ENCODE data around the gene MARS1.
"Not testable (repeated sequence)": the region's sequence is repeated elsewhere in the genome, so short reads cannot be mapped to it uniquely, and the experiment has no call there.

The MARS1 gene

DNA sequence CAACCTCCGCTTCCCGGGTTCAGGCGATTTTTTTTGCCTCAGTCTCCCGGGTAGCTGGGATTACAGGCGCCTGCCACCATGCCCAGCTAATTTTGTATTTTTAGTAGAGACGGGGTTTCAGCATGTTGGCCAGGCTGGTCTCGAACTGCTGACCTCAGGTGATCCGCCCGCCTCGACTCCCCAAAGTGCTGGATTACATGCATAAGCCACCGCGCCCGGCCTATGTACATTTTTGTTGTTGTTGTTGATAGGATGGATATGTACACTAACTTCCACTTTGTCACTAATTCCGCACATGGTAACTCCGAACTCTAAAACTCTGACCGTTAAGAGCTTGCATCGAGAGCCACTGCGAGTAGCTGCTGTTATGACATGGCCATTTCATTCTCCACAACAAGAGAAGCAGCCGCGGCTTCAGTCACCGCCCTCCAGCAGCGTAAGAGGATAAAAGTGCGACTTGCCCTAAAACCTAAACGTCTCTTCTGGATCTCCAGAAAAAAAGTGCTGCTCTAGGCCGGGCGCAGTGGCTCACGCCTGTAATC is 742 bp upstream of the MARS1 start:
- DNase-seq (ENCODE audit: insufficient read length, low spot score): no peak
- TF ChIP-seq PAX5 (IDR thresholded peaks at IDR 0.05; ENCODE audit: insufficient read depth, low read length, severe bottlenecking): no peak
- TF ChIP-seq SPI1 (IDR thresholded peaks at IDR 0.05; ENCODE audit: low read depth, low read length): no peak
- TF ChIP-seq TAF1 (IDR thresholded peaks at IDR 0.05; ENCODE audit: low read depth, low read length): no peak
- no peak for TF ChIP-seq POLR2A (IDR thresholded peaks at IDR 0.05; ENCODE audit: low read depth, low read length)
- no peak for TF ChIP-seq POU2F2 (IDR thresholded peaks at IDR 0.05; ENCODE audit: low read depth, low read length)
- TF ChIP-seq POLR2AphosphoS5 (IDR thresholded peaks at IDR 0.05; ENCODE audit: low read depth, low read length): no peak
- peak; percentile 5 for FAIRE-seq

DNA sequence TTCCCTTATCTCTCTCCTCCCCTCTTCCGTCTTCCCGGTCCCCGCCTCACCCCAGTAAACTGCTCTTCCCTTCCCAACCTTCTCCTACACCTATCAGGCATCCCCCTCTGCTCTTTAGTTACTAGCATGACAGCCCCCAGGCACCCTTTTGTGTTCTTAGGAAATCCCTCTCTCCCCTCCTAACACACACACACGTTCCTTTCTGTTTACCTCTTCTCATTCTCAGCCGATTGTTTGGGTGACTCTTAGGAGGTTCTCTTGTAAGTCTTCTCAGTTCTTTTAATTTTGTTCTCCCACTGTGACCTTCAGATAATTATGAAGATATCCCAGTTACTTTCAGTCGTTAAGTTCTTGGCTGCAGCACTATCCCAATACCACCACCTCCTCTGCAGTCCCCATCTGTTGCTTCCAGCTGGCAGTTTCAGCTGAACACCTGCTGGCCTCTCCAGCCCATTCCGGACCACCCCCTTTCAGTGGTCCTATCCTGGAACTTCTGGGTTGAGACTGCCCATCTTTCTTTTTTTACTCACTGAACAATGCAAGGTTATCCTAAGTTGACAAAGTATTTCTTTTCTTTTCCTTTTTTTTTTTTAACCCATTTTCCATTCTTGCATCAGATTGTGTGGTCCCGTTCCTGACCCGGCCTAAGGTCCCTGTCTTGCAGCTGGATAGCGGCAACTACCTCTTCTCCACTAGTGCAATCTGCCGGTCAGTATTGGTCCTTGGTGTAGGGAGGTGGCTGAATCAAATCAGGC is 711 bp downstream of the MARS1 start:
- no peak for FAIRE-seq
- DNase-seq (ENCODE audit: insufficient read length, low spot score): no peak
- TF ChIP-seq POLR2A (IDR thresholded peaks at IDR 0.05; ENCODE audit: low read depth, low read length) (peak; percentile 2; the same call in 1 of the 2 replicates), POLR2AphosphoS5 (IDR thresholded peaks at IDR 0.05; ENCODE audit: low read depth, low read length) (no peak)

DNA sequence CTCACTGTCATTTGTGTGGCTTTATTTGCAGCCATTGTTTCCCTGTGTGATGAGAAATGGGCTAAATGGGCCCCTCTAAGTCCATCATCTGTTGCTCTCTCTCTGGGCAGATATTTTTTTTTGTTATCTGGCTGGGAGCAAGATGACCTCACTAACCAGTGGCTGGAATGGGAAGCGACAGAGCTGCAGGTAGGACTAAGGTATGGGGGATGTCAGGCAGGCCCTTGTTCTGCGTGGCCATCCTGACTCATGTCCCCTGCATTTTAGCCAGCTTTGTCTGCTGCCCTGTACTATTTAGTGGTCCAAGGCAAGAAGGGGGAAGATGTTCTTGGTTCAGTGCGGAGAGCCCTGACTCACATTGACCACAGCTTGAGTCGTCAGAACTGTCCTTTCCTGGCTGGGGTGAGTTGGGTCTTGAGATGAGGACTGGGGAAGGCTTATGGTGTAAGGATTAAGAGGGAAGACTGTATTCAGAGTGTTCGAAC is 1.3 kb downstream of the MARS1 start:
- FAIRE-seq (peak; percentile 41), DNase-seq (ENCODE audit: insufficient read length, low spot score) (no peak)
- TF ChIP-seq SPI1 (IDR thresholded peaks at IDR 0.05; ENCODE audit: low read depth, low read length) (no peak), TAF1 (IDR thresholded peaks at IDR 0.05; ENCODE audit: low read depth, low read length) (no peak), POLR2AphosphoS5 (IDR thresholded peaks at IDR 0.05; ENCODE audit: low read depth, low read length) (no peak), PAX5 (IDR thresholded peaks at IDR 0.05; ENCODE audit: insufficient read depth, low read length, severe bottlenecking) (no peak), POLR2A (IDR thresholded peaks at IDR 0.05; ENCODE audit: low read depth, low read length) (no peak), POU2F2 (IDR thresholded peaks at IDR 0.05; ENCODE audit: low read depth, low read length) (no peak)

DNA sequence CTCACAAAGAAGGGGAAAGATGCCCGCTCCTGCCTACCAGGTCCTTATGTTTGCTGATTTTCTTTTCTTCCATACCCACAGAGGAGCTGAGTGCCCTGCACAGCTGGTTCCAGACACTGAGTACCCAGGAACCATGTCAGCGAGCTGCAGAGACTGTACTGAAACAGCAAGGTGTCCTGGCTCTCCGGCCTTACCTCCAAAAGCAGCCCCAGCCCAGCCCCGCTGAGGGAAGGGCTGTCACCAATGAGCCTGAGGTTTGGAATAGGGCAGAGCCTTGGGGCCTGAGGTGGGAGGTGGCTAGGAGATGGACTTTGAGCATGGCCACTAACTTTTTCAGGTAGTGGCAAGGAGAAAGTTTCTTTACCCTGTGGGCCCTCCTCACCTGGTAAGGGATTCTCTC is 2.3 kb downstream of the MARS1 start:
- DNase-seq (ENCODE audit: insufficient read length, low spot score) (no peak), FAIRE-seq (no peak)
- TF ChIP-seq TAF1 (IDR thresholded peaks at IDR 0.05; ENCODE audit: low read depth, low read length) (no peak), POLR2A (IDR thresholded peaks at IDR 0.05; ENCODE audit: low read depth, low read length) (no peak), SPI1 (IDR thresholded peaks at IDR 0.05; ENCODE audit: low read depth, low read length) (no peak), POLR2AphosphoS5 (IDR thresholded peaks at IDR 0.05; ENCODE audit: low read depth, low read length) (no peak), PAX5 (IDR thresholded peaks at IDR 0.05; ENCODE audit: insufficient read depth, low read length, severe bottlenecking) (no peak), POU2F2 (IDR thresholded peaks at IDR 0.05; ENCODE audit: low read depth, low read length) (no peak)

DNA sequence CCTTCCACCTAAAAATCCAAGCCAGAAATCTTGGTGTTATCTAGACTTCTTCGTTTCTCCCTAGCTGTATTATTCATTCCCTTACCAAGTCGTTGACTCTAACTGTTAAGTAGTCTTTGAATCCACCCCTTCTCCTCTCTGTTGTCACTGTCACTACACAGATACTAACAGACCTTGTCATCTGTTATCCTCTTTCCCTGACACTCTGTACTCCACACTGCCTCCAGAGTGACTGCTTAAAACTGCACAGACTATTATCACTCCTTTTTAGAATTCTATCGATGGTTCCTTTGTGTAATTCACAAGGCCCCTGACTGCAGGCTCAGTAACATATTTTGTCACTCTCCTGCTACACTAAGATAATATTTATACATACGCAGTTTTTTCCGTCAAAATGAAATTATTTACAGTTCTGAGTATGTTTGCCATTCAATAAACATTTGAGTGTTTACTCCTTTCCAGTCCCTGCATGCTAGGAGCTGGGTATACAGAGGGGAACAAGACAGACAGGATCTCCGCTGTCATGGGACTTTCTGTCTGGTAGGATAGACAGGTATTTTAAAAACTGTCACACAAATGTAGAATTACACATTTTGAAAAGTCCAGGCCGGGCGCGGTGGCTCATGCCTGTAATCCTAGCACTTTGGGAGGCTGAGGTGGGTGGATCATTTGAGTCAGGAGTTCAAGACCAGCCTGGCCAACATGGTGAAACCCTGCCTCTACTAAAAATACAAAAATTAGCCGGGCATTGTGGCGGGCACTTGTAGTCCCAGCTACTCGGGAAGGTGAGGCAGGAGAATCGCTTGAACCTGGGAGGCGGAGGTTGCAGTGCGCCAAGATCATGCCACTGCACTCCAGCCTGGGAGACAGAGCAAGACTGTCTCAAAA is 3.8 kb downstream of the MARS1 start:
- DNase-seq (ENCODE audit: insufficient read length, low spot score) (no peak), FAIRE-seq (peak; percentile 28)
- TF ChIP-seq TAF1 (IDR thresholded peaks at IDR 0.05; ENCODE audit: low read depth, low read length) (no peak), POLR2AphosphoS5 (IDR thresholded peaks at IDR 0.05; ENCODE audit: low read depth, low read length) (no peak), POU2F2 (IDR thresholded peaks at IDR 0.05; ENCODE audit: low read depth, low read length) (no peak), POLR2A (IDR thresholded peaks at IDR 0.05; ENCODE audit: low read depth, low read length) (no peak), PAX5 (IDR thresholded peaks at IDR 0.05; ENCODE audit: insufficient read depth, low read length, severe bottlenecking) (no peak), SPI1 (IDR thresholded peaks at IDR 0.05; ENCODE audit: low read depth, low read length) (no peak)

DNA sequence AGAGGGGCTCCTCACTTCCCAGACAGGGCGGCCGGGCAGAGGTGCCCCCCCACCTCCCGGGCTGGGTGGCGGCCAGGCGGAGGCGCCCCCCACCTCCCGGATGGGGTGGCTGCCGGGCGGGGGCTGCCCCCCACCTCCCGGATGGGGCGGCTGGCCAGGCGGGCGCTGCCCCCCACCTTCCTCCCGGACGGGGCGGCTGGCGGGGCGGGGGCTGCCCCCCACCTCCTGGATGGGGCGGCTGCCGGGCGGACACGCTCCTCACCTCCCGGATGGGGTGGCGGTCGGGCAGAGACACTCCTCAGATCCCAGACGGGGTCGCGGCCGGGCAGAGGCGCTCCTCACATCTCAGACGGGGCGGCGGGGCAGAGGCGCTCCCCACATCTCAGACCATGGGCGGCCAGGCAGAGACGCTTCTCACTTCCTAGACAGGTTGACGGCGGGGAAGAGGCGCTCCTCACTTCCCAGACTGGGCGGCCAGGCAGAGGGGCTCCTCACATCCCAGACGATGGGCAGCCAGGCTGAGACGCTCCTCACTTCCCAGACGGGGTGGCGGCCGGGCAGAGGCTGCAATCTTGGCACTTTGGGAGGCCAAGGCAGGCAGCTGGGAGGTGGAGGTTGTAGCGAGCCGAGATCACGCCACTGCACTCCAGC is 7.3 kb downstream of the MARS1 start:
- not testable (repeated sequence) for DNase-seq (ENCODE audit: insufficient read length, low spot score); FAIRE-seq

DNA sequence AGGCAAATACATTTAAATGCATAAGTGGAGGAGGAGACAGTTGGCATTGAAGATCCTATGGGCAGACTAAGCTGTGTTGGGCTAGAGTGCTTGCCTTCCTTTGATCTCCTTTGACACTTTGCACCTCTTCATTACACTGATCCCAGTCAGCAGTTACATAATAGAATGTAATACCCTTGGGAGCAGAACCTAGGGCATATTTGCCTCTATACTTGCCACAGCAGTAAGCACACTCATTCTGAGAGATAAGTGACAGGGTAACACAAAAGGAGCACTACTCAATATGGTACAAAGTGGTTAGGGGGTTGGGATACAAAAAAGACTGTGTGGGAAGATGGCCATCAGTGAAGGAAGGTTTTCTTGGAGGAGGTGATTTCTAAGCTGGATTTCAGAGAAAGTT is 9.0 kb downstream of the MARS1 start:
- DNase-seq (ENCODE audit: insufficient read length, low spot score): no peak
- no peak for FAIRE-seq

DNA sequence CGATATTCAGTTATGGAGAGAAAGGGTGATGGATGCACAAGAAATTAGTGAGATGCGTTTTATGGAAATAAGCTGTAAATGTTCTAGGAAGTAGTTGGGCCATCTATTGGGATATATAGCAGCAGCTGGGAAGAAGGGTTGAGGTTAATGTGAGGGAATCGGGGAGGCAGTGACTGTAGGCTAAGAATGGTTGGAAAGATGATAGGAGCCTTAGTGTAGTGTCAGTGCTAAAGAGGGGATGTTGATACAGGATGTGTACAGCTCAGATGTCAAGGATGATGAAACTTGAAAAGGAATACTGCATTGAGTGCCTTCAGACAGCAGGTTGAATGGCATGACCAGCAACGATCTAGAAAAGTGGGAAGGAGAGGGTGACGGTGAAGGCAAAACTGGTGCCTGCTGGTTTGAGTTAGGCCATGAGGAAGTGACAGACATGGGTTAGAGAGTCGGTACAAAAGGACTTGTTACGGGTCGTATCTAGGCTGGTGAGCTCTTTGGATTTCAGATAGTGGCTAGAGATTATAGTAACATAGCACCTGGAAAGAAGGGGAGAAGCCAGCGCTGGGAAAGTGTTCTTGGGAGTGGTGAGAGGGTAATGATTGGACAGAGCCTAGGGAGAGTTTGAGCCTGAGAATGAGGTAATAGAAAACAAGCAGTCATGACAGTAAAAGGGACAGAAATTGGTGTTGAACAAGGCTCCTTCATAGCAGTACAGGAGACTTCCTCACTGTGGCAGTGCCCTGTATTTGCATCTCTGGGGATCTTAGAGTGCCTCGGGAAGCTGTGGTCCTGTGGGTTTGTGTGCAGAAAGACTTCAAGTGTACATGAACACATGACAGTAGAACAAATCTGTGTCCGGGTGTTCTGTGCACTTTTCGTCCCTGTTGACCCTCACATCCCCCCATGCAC is 9.6 kb downstream of the MARS1 start:
- FAIRE-seq (no peak), DNase-seq (ENCODE audit: insufficient read length, low spot score) (no peak)
- TF ChIP-seq SPI1 (IDR thresholded peaks at IDR 0.05; ENCODE audit: low read depth, low read length) (no peak), PAX5 (IDR thresholded peaks at IDR 0.05; ENCODE audit: insufficient read depth, low read length, severe bottlenecking) (no peak), POU2F2 (IDR thresholded peaks at IDR 0.05; ENCODE audit: low read depth, low read length) (no peak), POLR2A (IDR thresholded peaks at IDR 0.05; ENCODE audit: low read depth, low read length) (no peak), TAF1 (IDR thresholded peaks at IDR 0.05; ENCODE audit: low read depth, low read length) (no peak), POLR2AphosphoS5 (IDR thresholded peaks at IDR 0.05; ENCODE audit: low read depth, low read length) (no peak)

More for the DNA sequence above, 9.0 kb downstream of the MARS1 start:
- TF ChIP-seq POU2F2 (IDR thresholded peaks at IDR 0.05; ENCODE audit: low read depth, low read length) (no peak), POLR2AphosphoS5 (IDR thresholded peaks at IDR 0.05; ENCODE audit: low read depth, low read length) (no peak), POLR2A (IDR thresholded peaks at IDR 0.05; ENCODE audit: low read depth, low read length) (no peak; the same call in 1 of the 2 replicates), SPI1 (IDR thresholded peaks at IDR 0.05; ENCODE audit: low read depth, low read length) (no peak), TAF1 (IDR thresholded peaks at IDR 0.05; ENCODE audit: low read depth, low read length) (no peak), PAX5 (IDR thresholded peaks at IDR 0.05; ENCODE audit: insufficient read depth, low read length, severe bottlenecking) (no peak)

Data from GM12891 (cell line).